GM13976 (cell line): Measurements from ENCODE around the gene PRR35.

Experiments
- DNase-seq: peaks from one replicate; pipeline ENCODE4 v3.0.0; 2012; ENCODE audit warnings: low spot score
- CTCF ChIP-seq: IDR thresholded peaks from 2 replicates; pipeline ENCODE4 v1.5.1; 2012; ENCODE audit warnings: borderline replicate concordance, mild to moderate bottlenecking; ENCODE audit not compliant: insufficient read depth; ENCODE audit errors: extremely low read depth, missing control alignments, control extremely low read depth
- in situ Hi-C: fragments of 300-500 bp; cut with MboI; formaldehyde crosslinking; loops from one replicate; pipeline ENCODE4 v1.12.0; 2022; ENCODE audit warnings: low sequenced_read_pairs, mixed read lengths, inconsistent platforms; ENCODE audit not compliant: unreplicated experiment

Gene PRR35

GRCh38 chr16:527015-527903 is 32.9 kb upstream of the PRR35 start, which contains the start of gene CAPN15:
CAPN15 (plus strand) TSS chr16:527712; CDS start chr16:546839, 19,127 bp downstream.
- peak; percentile 93 for DNase-seq
- in situ Hi-C loops: no loop called here
- no peak for TF ChIP-seq CTCF

- no peak for TF ChIP-seq CTCF
- no peak for DNase-seq
- in situ Hi-C loops: no loop called here
Measured at GRCh38 chr16:528111-529011, 31.8 kb upstream of the PRR35 start.

- in situ Hi-C loops: no loop called here
- DNase-seq: no peak
- TF ChIP-seq CTCF: no peak
Measured at GRCh38 chr16:529012-529575, 31.1 kb upstream of the PRR35 start.

GRCh38 chr16:530111-530817 is 29.9 kb upstream of the PRR35 start:
- no peak for DNase-seq
- in situ Hi-C loops: no loop called here

GRCh38 chr16:531494-532125 is 28.6 kb upstream of the PRR35 start:
- in situ Hi-C loops: no loop called here
- DNase-seq: no peak
- TF ChIP-seq CTCF: no peak

More at GRCh38 chr16:530111-530817, 29.9 kb upstream of the PRR35 start:
- TF ChIP-seq CTCF: no peak
